GM19452 (cell line): ENCODE measurements around the gene RPP38.

ENCODE experiments used
- ATAC-seq: cut with Tn5 transposase; IDR thresholded peaks from one replicate; pipeline ENCODE4 v1.9.1; 2021; ENCODE audit not compliant: unreplicated experiment

RPP38 gene

GRCh38 chr10:15149042-15149771, 52.1 kb downstream of the RPP38 start:
- no peak for ATAC-seq

GRCh38 chr10:15150563-15150962, 53.4 kb downstream of the RPP38 start:
- ATAC-seq = no peak

GRCh38 chr10:15152556-15152955, 55.4 kb downstream of the RPP38 start:
- no peak for ATAC-seq
